Small intestine (tissue), 7 donors: ENCODE results near the gene PRTFDC1. TPM values are rescaled to one million over a fixed set of nuclear protein-coding genes. Genes with fewer than 3 reads are reported as not detected.
A peak's percentile ranks its signal among the peaks of the same experiment; 100 is the strongest.

Experiments
- DNase-seq, 2 donors: peaks; one replicate each; pipeline versions ENCODE4 v3.0.0 to v3.0.0-alpha.2; 2013
- FAIRE-seq: peaks from 2 replicates; lab custom pipeline; 2012; peaks lifted over from hg19 to GRCh38; lab: Jason Lieb, UNC
- H3K27ac ChIP-seq, 3 donors: one replicate each; pipeline ENCODE4 v1.5.1; 2013; ENCODE audit warnings: low read length in 2 of 3, mild to moderate bottlenecking in 2 of 3, control low read depth in 1 of 3, inconsistent platforms in 1 of 3, low read depth in 1 of 3, moderate library complexity in 1 of 3
- H3K27me3 ChIP-seq, 3 donors: one replicate each; pipeline ENCODE4 v1.6.1; 2013; ENCODE audit warnings: low read length in 3 of 3, inconsistent platforms in 1 of 3; ENCODE audit not compliant: control insufficient read depth in 3 of 3, insufficient read depth in 3 of 3
- H3K36me3 ChIP-seq, 3 donors: one replicate each; pipeline ENCODE4 v1.6.1; 2013; ENCODE audit warnings: low read length in 3 of 3, inconsistent platforms in 1 of 3, low read depth in 1 of 3, mild to moderate bottlenecking in 1 of 3, moderate library complexity in 1 of 3; ENCODE audit not compliant: control insufficient read depth in 3 of 3, insufficient read depth in 2 of 3
- H3K4me1 ChIP-seq, 3 donors: one replicate each; pipeline ENCODE4 v1.6.1; 2013; ENCODE audit warnings: low read length in 2 of 3, inconsistent platforms in 1 of 3, low read depth in 1 of 3, mild to moderate bottlenecking in 1 of 3, moderate library complexity in 1 of 3; ENCODE audit not compliant: control insufficient read depth in 3 of 3, insufficient read depth in 2 of 3
- H3K4me3 ChIP-seq, 3 donors: one replicate each; pipeline ENCODE4 v1.5.1; 2013; ENCODE audit warnings: low read length in 3 of 3, control low read depth in 1 of 3, inconsistent platforms in 1 of 3, low read depth in 1 of 3, mild to moderate bottlenecking in 1 of 3, moderate library complexity in 1 of 3
- H3K9me3 ChIP-seq, 2 donors: one replicate each; pipeline ENCODE4 v1.6.1; 2013; ENCODE audit warnings: low read depth in 1 of 2, low read length in 1 of 2; ENCODE audit not compliant: control insufficient read depth in 2 of 2, insufficient read depth in 1 of 2
- WGBS, 3 donors: extraction: QIAGEN DNeasy Blood & Tissue Kit; methylation state at CpG; one replicate each; pipeline ENCODE4 v1.1.7; 2013; 5-methylcytosine and 5-hydroxymethylcytosine counted together
- polyA plus RNA-seq, 4 donors: library from polyadenylated mRNA; stranded (reverse) in 3 of 4; unstranded in 1 of 4; fragments of 200-250 nt in 3 of 4; fragments of 120-200 nt in 1 of 4; gene quantifications; one replicate each; pipeline versions ENCODE4 v1.2.1 to v1.2.3, GENCODE V29; 2013
- donor health status: healthy with polysubstance abuse.
- donor health status: control.
- donor health status: control.
- donor health status: Bipolar disorder and iron deficiency.
- donor health status: healthy.

Gene PRTFDC1
- polyA plus RNA-seq, 4 donors = 9.7 to 28.1 (median 12.9) TPM

GRCh38 chr10:24951201-24952142 is 934 bp downstream of the PRTFDC1 start:
- no peak for FAIRE-seq
- 15 to 34% (median 28%) methylated on average over 10 of the region's 10 CpGs for WGBS, 3 donors
- peak overlapping the region in 2 of 3 donors; percentile 61 to 78 for H3K4me3 ChIP-seq

GRCh38 chr10:24950439-24950838 is 2.0 kb downstream of the PRTFDC1 start:
- Histone ChIP-seq H3K9me3 (no peaks in the 10 kb centered on the region), H3K27me3 (no peaks in the 10 kb centered on the region), H3K4me3 (no peak overlapping the region), H3K4me1 (peaks cover 0 to 21% (median 3%) of the 10 kb centered on the region in 3 donors), H3K27ac (no peak overlapping the region), H3K36me3 (peaks cover 0 to 3% (median 0%) of the 10 kb centered on the region in 3 donors)
- no peak for FAIRE-seq
- 82 to 90% (median 87%) methylated on average over 5 of the region's 5 CpGs for WGBS, 3 donors
- DNase-seq = no peak

More at GRCh38 chr10:24951201-24952142, 934 bp downstream of the PRTFDC1 start:
- Histone ChIP-seq H3K36me3 (peaks cover 0 to 3% (median 0%) of the 10 kb centered on the region in 3 donors), H3K27me3 (no peaks in the 10 kb centered on the region), H3K27ac (peak overlapping the region; percentile 53 to 91 (median 87)), H3K4me1 (peaks cover 0 to 20% (median 3%) of the 10 kb centered on the region in 3 donors), H3K9me3 (no peaks in the 10 kb centered on the region)
- peak; percentile 48 to 63 for DNase-seq

GRCh38 chr10:24949616-24950015 is 2.8 kb downstream of the PRTFDC1 start:
- Histone ChIP-seq H3K36me3 (peaks cover 0 to 3% (median 0%) of the 10 kb centered on the region in 3 donors), H3K9me3 (no peaks in the 10 kb centered on the region), H3K27me3 (no peaks in the 10 kb centered on the region), H3K27ac (no peak overlapping the region), H3K4me1 (peaks cover 0 to 26% (median 3%) of the 10 kb centered on the region in 3 donors), H3K4me3 (no peak overlapping the region)
- DNase-seq (no peak), FAIRE-seq (no peak)
- WGBS, 3 donors = 70 to 88% (median 83%) methylated on average over 3 of the region's 3 CpGs

- DNase-seq (no peak), FAIRE-seq (no peak)
- H3K27me3 ChIP-seq = no peaks in the 10 kb centered on the region
- H3K9me3 ChIP-seq = no peaks in the 10 kb centered on the region
- peak overlapping the region in 1 of 3 donors; percentile 15 for H3K27ac ChIP-seq
- 54 to 67% (median 61%) methylated on average over 4 of the region's 4 CpGs for WGBS, 3 donors
- H3K4me3 ChIP-seq = no peak overlapping the region
- peaks cover 0 to 8% (median 0%) of the 10 kb centered on the region in 3 donors for H3K36me3 ChIP-seq
- H3K4me1 ChIP-seq = peaks cover 0 to 19% (median 0%) of the 10 kb centered on the region in 3 donors
These were observed 4.9 kb downstream of the PRTFDC1 start for GRCh38 chr10:24947304-24948097.

- H3K9me3 ChIP-seq = no peaks in the 10 kb centered on the region
- H3K36me3 ChIP-seq = peaks cover 0 to 8% (median 0%) of the 10 kb centered on the region in 3 donors
- peak overlapping the region; percentile 52 to 61 (median 54) for H3K27ac ChIP-seq
- DNase-seq (peak; percentile 80 to 97), FAIRE-seq (no peak)
- no peak overlapping the region for H3K4me3 ChIP-seq
- peaks cover 0 to 7% (median 0%) of the 10 kb centered on the region in 3 donors for H3K4me1 ChIP-seq
- WGBS, 3 donors = 33 to 71% (median 47%) methylated on average over 11 of the region's 11 CpGs
- H3K27me3 ChIP-seq = no peaks in the 10 kb centered on the region
These were observed 7.7 kb downstream of the PRTFDC1 start for GRCh38 chr10:24944512-24945255.

GRCh38 chr10:24938525-24938924 is 13.9 kb downstream of the PRTFDC1 start:
- Histone ChIP-seq H3K9me3 (no peaks in the 10 kb centered on the region), H3K4me1 (peaks cover 0 to 17% (median 0%) of the 10 kb centered on the region in 3 donors), H3K27ac (no peak overlapping the region), H3K36me3 (peaks cover 0 to 8% (median 0%) of the 10 kb centered on the region in 3 donors), H3K27me3 (no peaks in the 10 kb centered on the region), H3K4me3 (no peak overlapping the region)
- FAIRE-seq (no peak), DNase-seq (no peak)
- WGBS, 3 donors = 96 to 98% (median 98%) methylated on average over 2 of the region's 2 CpGs

- no peaks in the 10 kb centered on the region for H3K9me3 ChIP-seq
- DNase-seq (no peak), FAIRE-seq (no peak)
- H3K4me3 ChIP-seq = no peak overlapping the region
- peaks cover 0 to 17% (median 0%) of the 10 kb centered on the region in 3 donors for H3K4me1 ChIP-seq
- no peaks in the 10 kb centered on the region for H3K27me3 ChIP-seq
- no peak overlapping the region for H3K27ac ChIP-seq
- 95 to 96% (median 96%) methylated on average over 5 of the region's 5 CpGs for WGBS, 3 donors
- H3K36me3 ChIP-seq = peaks cover 0 to 8% (median 0%) of the 10 kb centered on the region in 3 donors
These were observed 14.3 kb downstream of the PRTFDC1 start for GRCh38 chr10:24938076-24938475.
